ENCODE results near the gene PCDHB16.
"Not testable (repeated sequence)": the region's sequence is repeated elsewhere in the genome, so short reads cannot be mapped to it uniquely, and the experiment has no call there.

- not testable (repeated sequence) for TF ChIP-seq CTCF (IDR thresholded peaks at IDR 0.05); POLR2A (IDR thresholded peaks at IDR 0.05); POLR2AphosphoS5 (IDR thresholded peaks at IDR 0.05; ENCODE audit: insufficient read depth in 1 of 2, low read depth in 1 of 2)
These were observed 2.3 kb upstream of the PCDHB16 start for GRCh38 chr5:141179876-141180275.
